SK-N-SH (cell line): ENCODE measurements around the gene GRID2IP. TPM values are rescaled to one million over a fixed set of nuclear protein-coding genes. Genes with fewer than 3 reads are reported as not detected.

ENCODE experiments used
- CTCF ChIA-PET: fragments of 300-600, 350-600 bp; formaldehyde crosslinking; extraction: SDS; loops from one replicate; lab custom pipeline; 2021; lab: Yijun Ruan, JAX
- POLR2A ChIA-PET: fragments of 350-600 bp; sonication (Branson Sonifier 250); formaldehyde crosslinking; extraction: SDS; loops from one replicate; lab custom pipeline; 2020; ENCODE audit warnings: antibody characterized with exemption, inconsistent platforms; lab: Yijun Ruan, JAX
- DNase-seq: peaks from one replicate; pipeline ENCODE4 v3.0.0; 2012
- H2AFZ ChIP-seq: fragments of 200-600 bp; sonication (generic); 2 replicates; pipeline ENCODE4 v1.8.1; 2016; ENCODE audit warnings: antibody characterized with exemption, mild to moderate bottlenecking, low read depth
- H3F3A ChIP-seq: fragments of 200-600 bp; sonication (generic); replicated peaks from 2 replicates; pipeline ENCODE3; 2016; ENCODE audit warnings: antibody characterized with exemption, mild to moderate bottlenecking; ENCODE audit not compliant: insufficient read depth
- H3K27ac ChIP-seq, 2 experiments: fragments of 200-500 bp in 1 of 2; fragments of 200-600 bp in 1 of 2; sonication (Bioruptor generic) in 1 of 2; sonication (generic), shearing (Covaris generic) in 1 of 2; 2 replicates each; pipeline versions ENCODE4 v1.5.1 to v1.6.1; 2014 to 2016; ENCODE audit warnings: low read depth in 2 of 2, inconsistent platforms in 1 of 2, low read length in 1 of 2, mild to moderate bottlenecking in 1 of 2, mixed read lengths in 1 of 2
- H3K27me3 ChIP-seq: fragments of 200-600 bp; sonication (generic), shearing (Covaris generic); 2 replicates; pipeline ENCODE4 v1.6.1; 2016; ENCODE audit warnings: mixed run types; ENCODE audit not compliant: insufficient read depth
- H3K36me3 ChIP-seq, 2 experiments: fragments of 200-500 bp in 1 of 2; fragments of 200-600 bp in 1 of 2; sonication (Bioruptor generic) in 1 of 2; sonication (generic) in 1 of 2; replicated peaks in 1 of 2; 2 replicates each; pipeline versions ENCODE3 to v1.5.1; 2014 to 2016; ENCODE audit warnings: low read length in 1 of 2, mild to moderate bottlenecking in 1 of 2; ENCODE audit not compliant: insufficient read depth in 2 of 2, control insufficient read depth in 1 of 2
- H3K4me1 ChIP-seq, 2 experiments: fragments of 200-500 bp in 1 of 2; fragments of 200-600 bp in 1 of 2; sonication (Bioruptor generic) in 1 of 2; sonication (generic), shearing (Covaris generic) in 1 of 2; 2 replicates each; pipeline versions ENCODE4 v1.5.1 to v1.6.1; 2014 to 2016; ENCODE audit warnings: low read depth in 1 of 2, low read length in 1 of 2, mixed run types in 1 of 2; ENCODE audit not compliant: insufficient read depth in 2 of 2, control insufficient read depth in 1 of 2
- H3K4me2 ChIP-seq: fragments of 200-600 bp; sonication (generic), shearing (Covaris generic); 2 replicates; pipeline ENCODE4 v1.6.1; 2017; ENCODE audit warnings: mixed run types
- H3K4me3 ChIP-seq, 2 experiments: fragments of 200-500 bp in 1 of 2; fragments of 200-600 bp in 1 of 2; sonication (Bioruptor generic) in 1 of 2; sonication (generic), shearing (Covaris generic) in 1 of 2; 2 replicates each; pipeline versions ENCODE4 v1.5.1 to v1.8.1; 2014 to 2016; ENCODE audit warnings: low read depth in 2 of 2, inconsistent platforms in 1 of 2, low read length in 1 of 2, mild to moderate bottlenecking in 1 of 2, mixed read lengths in 1 of 2, moderate library complexity in 1 of 2
- H3K79me2 ChIP-seq: fragments of 200-600 bp; sonication (generic); 2 replicates; pipeline ENCODE4 v1.8.1; 2017; ENCODE audit warnings: mild to moderate bottlenecking; ENCODE audit not compliant: insufficient read depth
- H3K9ac ChIP-seq: fragments of 200-600 bp; sonication (generic); 2 replicates; pipeline ENCODE4 v1.6.1; 2017; ENCODE audit warnings: mixed run types
- H3K9me2 ChIP-seq: fragments of 200-600 bp; sonication (generic); 2 replicates; pipeline ENCODE4 v1.6.1; 2017; ENCODE audit warnings: mixed run types
- H3K9me3 ChIP-seq: fragments of 200-600 bp; sonication (generic); 2 replicates; pipeline ENCODE4 v1.6.1; 2017; ENCODE audit warnings: mixed run types, mild to moderate bottlenecking, moderate library complexity
- H4K20me1 ChIP-seq: fragments of 200-600 bp; sonication (generic); 2 replicates; pipeline ENCODE4 v1.6.1; 2017; ENCODE audit warnings: mild to moderate bottlenecking, mixed run types; ENCODE audit not compliant: insufficient read depth
- EP300 ChIP-seq, 2 experiments: IDR thresholded peaks; 2 replicates each; pipeline versions ENCODE4 v1.4.0 to v1.6.1; 2012; ENCODE audit warnings: borderline replicate concordance in 1 of 2, low read depth in 1 of 2, low read length in 1 of 2
- FOSL2 ChIP-seq: IDR thresholded peaks from 2 replicates; pipeline ENCODE4 v1.4.0; 2012; ENCODE audit warnings: low read depth, mild to moderate bottlenecking, moderate library complexity, borderline replicate concordance
- FOXJ3 ChIP-seq: sonication (generic); formaldehyde crosslinking; IDR thresholded peaks from 2 replicates; pipeline ENCODE4 v1.5.1; 2020; ENCODE audit warnings: mild to moderate bottlenecking, missing genetic modification reagents
- FOXM1 ChIP-seq: IDR thresholded peaks from 2 replicates; pipeline ENCODE4 v1.4.0; 2012; ENCODE audit warnings: low read depth, mild to moderate bottlenecking
- GABPA ChIP-seq: IDR thresholded peaks from 2 replicates; pipeline ENCODE4 v1.4.0; 2012; ENCODE audit warnings: low read depth, mild to moderate bottlenecking
- GATA2 ChIP-seq: sonication (generic); formaldehyde crosslinking; IDR thresholded peaks from 2 replicates; pipeline ENCODE4 v1.5.0; 2020; ENCODE audit warnings: mild to moderate bottlenecking, missing genetic modification reagents
- MEF2A ChIP-seq: IDR thresholded peaks from 2 replicates; pipeline ENCODE4 v1.4.0; 2012; ENCODE audit warnings: low read depth, borderline replicate concordance
- NFIC ChIP-seq: IDR thresholded peaks from 2 replicates; pipeline ENCODE4 v1.4.0; 2012; ENCODE audit warnings: borderline replicate concordance
- RAD21 ChIP-seq: IDR thresholded peaks from 2 replicates; pipeline ENCODE4 v1.6.1; 2012; ENCODE audit warnings: mild to moderate bottlenecking, low read length
- RXRA ChIP-seq: IDR thresholded peaks from 2 replicates; pipeline ENCODE4 v1.4.0; 2012; ENCODE audit warnings: low read depth, mild to moderate bottlenecking, borderline replicate concordance
- SIN3A ChIP-seq: IDR thresholded peaks from 2 replicates; pipeline ENCODE4 v1.6.1; 2012; ENCODE audit warnings: low read depth, mild to moderate bottlenecking, low read length, moderate library complexity, borderline replicate concordance
- SMC3 ChIP-seq: IDR thresholded peaks from 2 replicates; pipeline ENCODE4 v1.6.1; 2012; ENCODE audit warnings: low read depth, low read length, improper control_type of control experiment
- TCF12 ChIP-seq: IDR thresholded peaks from 2 replicates; pipeline ENCODE4 v1.4.0; 2012
- TEAD4 ChIP-seq: IDR thresholded peaks from 2 replicates; pipeline ENCODE4 v1.4.0; 2012; ENCODE audit warnings: mild to moderate bottlenecking, borderline replicate concordance; ENCODE audit not compliant: insufficient read depth
- YY1 ChIP-seq: IDR thresholded peaks from 2 replicates; pipeline ENCODE4 v1.4.0; 2012; ENCODE audit warnings: low read depth, mild to moderate bottlenecking
- WGBS: methylation state at CpG from one replicate; pipeline ENCODE4 v1.1.6; 2017; ENCODE audit warnings: low lambda C conversion rate; 5-methylcytosine and 5-hydroxymethylcytosine counted together
- polyA plus RNA-seq, 3 experiments: library from polyadenylated mRNA; depleted of rRNA; stranded (reverse); fragments of >200 nt; gene quantifications; 2 replicates each; pipeline ENCODE4 v1.2.3, GENCODE V29; 2012
- TF ChIP-seq, protein P1 (sequence below): IDR thresholded peaks from 2 replicates; pipeline ENCODE4; 2012
- TF ChIP-seq, protein P2 (sequence below): fragments of 200-600 bp; sonication (generic); IDR thresholded peaks from 2 replicates; pipeline ENCODE4 v1.6.1; 2017; ENCODE audit warnings: antibody characterized with exemption, mild to moderate bottlenecking, moderate library complexity

GRID2IP gene
- polyA plus RNA-seq, 1 of the 3 experiments (the other 2 are of a cell fraction), result 0.03 TPM

DNA sequence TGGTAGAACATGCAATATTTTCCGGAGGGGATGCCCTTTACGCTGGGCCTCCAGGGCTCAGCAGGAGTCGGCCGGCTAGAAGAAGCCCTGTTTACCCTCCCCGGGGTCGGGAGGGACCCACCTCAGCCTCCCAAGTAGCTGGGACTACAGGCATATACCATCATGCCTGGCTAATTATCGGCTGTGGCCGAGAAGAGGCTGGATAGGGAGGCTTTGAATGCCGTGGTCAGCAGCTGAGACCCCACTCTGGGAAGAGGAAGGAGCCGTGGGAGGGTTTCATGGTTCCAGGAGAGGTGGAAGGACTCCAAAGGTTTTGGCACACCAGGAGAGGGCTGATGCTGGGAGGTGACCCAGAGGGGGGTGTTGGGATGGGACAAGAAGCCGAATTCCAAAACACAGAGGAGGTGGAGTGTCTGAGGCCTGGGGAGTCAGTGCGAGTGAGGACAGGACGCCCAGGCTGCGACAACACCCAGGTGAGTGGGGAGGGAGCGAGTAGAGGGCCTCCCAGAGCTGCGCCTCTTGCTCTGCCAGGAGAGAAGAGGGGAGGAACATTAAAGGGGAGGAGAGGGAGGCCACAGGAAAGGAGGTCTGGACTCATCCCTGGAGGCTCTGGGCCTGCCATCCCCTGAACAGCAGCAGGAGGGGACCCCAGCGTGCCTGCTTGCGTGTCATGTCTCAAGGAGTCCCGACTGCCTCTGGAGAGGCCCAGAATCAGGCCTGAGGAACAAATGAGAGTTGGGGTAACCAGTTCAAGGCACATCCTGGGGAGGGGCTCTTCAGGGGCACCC lies 19.6 kb downstream of the GRID2IP start:
- CTCF ChIA-PET, result interaction anchor here (0.9 to 2.1 kb wide), 6 partner anchors 12 to 58 kb away, joined by 4 to 10 read pairs (median 6); partner anchors contain the start of gene INTS15
- TF ChIP-seq RAD21 (no peak), SMC3 (no peak), FOSL2 (no peak), MEF2A (no peak), GABPA (no peak), EP300 (IDR thresholded peaks at IDR 0.05; ENCODE audit: borderline replicate concordance in 1 of 2, low read depth in 1 of 2, low read length in 1 of 2) (no peak), YY1 (no peak), TEAD4 (no peak), SIN3A (no peak), FOXJ3 (no peak), FOXM1 (no peak), NFIC (no peak), GATA2 (no peak), RXRA (no peak), TCF12 (no peak)
- TF ChIP-seq, protein P1, sequence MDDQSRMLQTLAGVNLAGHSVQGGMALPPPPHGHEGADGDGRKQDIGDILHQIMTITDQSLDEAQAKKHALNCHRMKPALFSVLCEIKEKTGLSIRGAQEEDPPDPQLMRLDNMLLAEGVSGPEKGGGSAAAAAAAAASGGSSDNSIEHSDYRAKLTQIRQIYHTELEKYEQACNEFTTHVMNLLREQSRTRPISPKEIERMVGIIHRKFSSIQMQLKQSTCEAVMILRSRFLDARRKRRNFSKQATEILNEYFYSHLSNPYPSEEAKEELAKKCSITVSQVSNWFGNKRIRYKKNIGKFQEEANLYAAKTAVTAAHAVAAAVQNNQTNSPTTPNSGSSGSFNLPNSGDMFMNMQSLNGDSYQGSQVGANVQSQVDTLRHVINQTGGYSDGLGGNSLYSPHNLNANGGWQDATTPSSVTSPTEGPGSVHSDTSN, result no peak
- TF ChIP-seq, protein P2, sequence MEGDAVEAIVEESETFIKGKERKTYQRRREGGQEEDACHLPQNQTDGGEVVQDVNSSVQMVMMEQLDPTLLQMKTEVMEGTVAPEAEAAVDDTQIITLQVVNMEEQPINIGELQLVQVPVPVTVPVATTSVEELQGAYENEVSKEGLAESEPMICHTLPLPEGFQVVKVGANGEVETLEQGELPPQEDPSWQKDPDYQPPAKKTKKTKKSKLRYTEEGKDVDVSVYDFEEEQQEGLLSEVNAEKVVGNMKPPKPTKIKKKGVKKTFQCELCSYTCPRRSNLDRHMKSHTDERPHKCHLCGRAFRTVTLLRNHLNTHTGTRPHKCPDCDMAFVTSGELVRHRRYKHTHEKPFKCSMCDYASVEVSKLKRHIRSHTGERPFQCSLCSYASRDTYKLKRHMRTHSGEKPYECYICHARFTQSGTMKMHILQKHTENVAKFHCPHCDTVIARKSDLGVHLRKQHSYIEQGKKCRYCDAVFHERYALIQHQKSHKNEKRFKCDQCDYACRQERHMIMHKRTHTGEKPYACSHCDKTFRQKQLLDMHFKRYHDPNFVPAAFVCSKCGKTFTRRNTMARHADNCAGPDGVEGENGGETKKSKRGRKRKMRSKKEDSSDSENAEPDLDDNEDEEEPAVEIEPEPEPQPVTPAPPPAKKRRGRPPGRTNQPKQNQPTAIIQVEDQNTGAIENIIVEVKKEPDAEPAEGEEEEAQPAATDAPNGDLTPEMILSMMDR, result no peak
- 41% methylated on average over 17 of the region's 19 CpGs for WGBS

More for the DNA sequence above, 19.6 kb downstream of the GRID2IP start:
- Histone ChIP-seq H2AFZ (no peak overlapping the region), H3K4me1 (peaks cover 0 to 7% of the 10 kb centered on the region in 2 experiments; a peak in 1 of 4 replicates), H3K9me3 (no peaks in the 10 kb centered on the region), H3K27ac (no peak overlapping the region), H3K36me3 (no peaks in the 10 kb centered on the region), H3K4me2 (peak overlapping the region; percentile 80; the same call in 1 of the 2 replicates), H3F3A (no peaks in the 10 kb centered on the region), H3K27me3 (peaks cover 53% of the 10 kb centered on the region), H3K79me2 (no peaks in the 10 kb centered on the region), H4K20me1 (no peaks in the 10 kb centered on the region), H3K9me2 (no peaks in the 10 kb centered on the region), H3K9ac (no peak overlapping the region), H3K4me3 (no peak overlapping the region)
- POLR2A ChIA-PET, result no interaction called here
- no peak for DNase-seq
